GM23338 (cell line): ENCODE measurements around the gene QKI. TPM values are rescaled to one million over a fixed set of nuclear protein-coding genes. Genes with fewer than 3 reads are reported as not detected.

ENCODE experiments used
- ATAC-seq: fragments of 200-7000 bp; cut with Tn5 transposase; 3 replicates; pipeline ENCODE4 v1.9.1; 2020
- DNase-seq: peaks from one replicate; pipeline ENCODE4 v3.0.0-alpha.2; 2015; ENCODE audit warnings: low spot score
- H2AFZ ChIP-seq: fragments of 200-600 bp; sonication (generic); 2 replicates; pipeline ENCODE4 v1.8.0; 2016; ENCODE audit warnings: antibody characterized with exemption, mild to moderate bottlenecking, moderate library complexity
- H3F3A ChIP-seq: fragments of 200-600 bp; sonication (generic); replicated peaks from 2 replicates; pipeline ENCODE4 v1.8.0; 2017; ENCODE audit warnings: antibody characterized with exemption, mixed run types, low read depth
- H3K27ac ChIP-seq: fragments of 200-600 bp; sonication (generic); 2 replicates; pipeline ENCODE4 v1.6.1; 2016; ENCODE audit warnings: low read depth
- H3K27me3 ChIP-seq: fragments of 200-600 bp; sonication (generic); 2 replicates; pipeline ENCODE4 v1.8.0; 2016; ENCODE audit warnings: mild to moderate bottlenecking, mixed run types, moderate library complexity; ENCODE audit not compliant: insufficient read depth
- H3K36me3 ChIP-seq: fragments of 200-600 bp; sonication (generic); 2 replicates; pipeline ENCODE4 v1.8.0; 2016; ENCODE audit warnings: mild to moderate bottlenecking; ENCODE audit not compliant: insufficient read depth
- H3K4me1 ChIP-seq: fragments of 200-600 bp; sonication (generic); 2 replicates; pipeline ENCODE4 v1.8.0; 2016; ENCODE audit warnings: mild to moderate bottlenecking, moderate library complexity; ENCODE audit not compliant: insufficient read depth
- H3K4me2 ChIP-seq: fragments of 200-600 bp; sonication (generic); 2 replicates; pipeline ENCODE4 v1.7.1; 2017; ENCODE audit warnings: mixed run types
- H3K4me3 ChIP-seq: fragments of 200-600 bp; sonication (generic); 2 replicates; pipeline ENCODE4 v1.6.1; 2016; ENCODE audit warnings: mixed run types
- H3K79me2 ChIP-seq: fragments of 200-600 bp; sonication (generic); replicated peaks from 2 replicates; pipeline ENCODE4 v1.8.0; 2017; ENCODE audit warnings: mild to moderate bottlenecking; ENCODE audit not compliant: insufficient read depth
- H3K9me2 ChIP-seq: fragments of 200-600 bp; sonication (generic); 2 replicates; pipeline ENCODE4 v1.8.0; 2017; ENCODE audit not compliant: insufficient read depth
- H4K20me1 ChIP-seq: fragments of 200-600 bp; sonication (generic); replicated peaks from 2 replicates; pipeline ENCODE4 v1.8.0; 2017; ENCODE audit warnings: mild to moderate bottlenecking; ENCODE audit not compliant: insufficient read depth
- H3K27ac Mint-ChIP-seq: 2 replicates; pipeline ENCODE4 v1.8.0; 2020; ENCODE audit warnings: inconsistent platforms, mild to moderate bottlenecking, moderate library complexity, mixed read lengths
- H3K27me3 Mint-ChIP-seq: 3 replicates; pipeline ENCODE4 v1.8.0; 2022; ENCODE audit warnings: low read depth, mild to moderate bottlenecking, moderate library complexity, mixed read lengths, inconsistent platforms; ENCODE audit not compliant: insufficient read depth, poor library complexity
- H3K36me3 Mint-ChIP-seq: 3 replicates; pipeline ENCODE4 v1.8.0; 2021; ENCODE audit warnings: low read depth, mild to moderate bottlenecking, inconsistent platforms, moderate library complexity, mixed read lengths
- H3K4me1 Mint-ChIP-seq: 3 replicates; pipeline ENCODE4 v1.8.0; 2020; ENCODE audit warnings: mild to moderate bottlenecking, inconsistent platforms, mixed read lengths
- H3K4me3 Mint-ChIP-seq: 3 replicates; pipeline ENCODE4 v1.8.0; 2021; ENCODE audit warnings: moderate library complexity, mild to moderate bottlenecking, inconsistent platforms, mixed read lengths
- H3K9me3 Mint-ChIP-seq: 3 replicates; pipeline ENCODE4 v1.8.0; 2020; ENCODE audit warnings: moderate library complexity, mild to moderate bottlenecking, inconsistent platforms, mixed read lengths
- CREB1 ChIP-seq: fragments of 250-450 bp; sonication (Bioruptor Pico); IDR thresholded peaks from 2 replicates; pipeline ENCODE4 v1.5.0; 2020; ENCODE audit warnings: low read depth, mild to moderate bottlenecking, moderate library complexity
- CTCF ChIP-seq, 2 experiments: fragments of 200-600 bp in 1 of 2; sonication (generic) in 1 of 2; conservative IDR thresholded peaks; 2 replicates each; pipeline versions ENCODE4 v1.5.1 to v1.6.1; 2016 to 2017; ENCODE audit warnings: antibody characterized with exemption in 2 of 2, low read depth in 2 of 2, mild to moderate bottlenecking in 2 of 2, moderate library complexity in 1 of 2
- ETS1 ChIP-seq: IDR thresholded peaks from 2 replicates; pipeline ENCODE4 v1.6.1; 2016; ENCODE audit warnings: antibody characterized with exemption
- EZH2 ChIP-seq: fragments of 200-600 bp; sonication (generic); IDR thresholded peaks from one replicate; pipeline ENCODE4 v1.8.0; 2017; ENCODE audit warnings: antibody characterized with exemption, mild to moderate bottlenecking, low read depth; ENCODE audit not compliant: unreplicated experiment
- EZH2phosphoT487 ChIP-seq: fragments of 200-600 bp; sonication (generic); IDR thresholded peaks from one replicate; pipeline ENCODE4 v1.8.1; 2018; ENCODE audit warnings: antibody characterized with exemption; ENCODE audit not compliant: unreplicated experiment
- JUNB ChIP-seq: IDR thresholded peaks from one replicate; pipeline ENCODE4 v1.6.1; 2016; ENCODE audit warnings: antibody characterized with exemption; ENCODE audit not compliant: unreplicated experiment
- NANOG ChIP-seq: IDR thresholded peaks from 2 replicates; pipeline ENCODE4 v1.6.1; 2016; ENCODE audit warnings: antibody characterized with exemption, borderline replicate concordance
- POLR2AphosphoS5 ChIP-seq: IDR thresholded peaks from 2 replicates; pipeline ENCODE4 v1.6.1; 2016; ENCODE audit warnings: antibody characterized with exemption, low read depth
- REST ChIP-seq: IDR thresholded peaks from one replicate; pipeline ENCODE4 v1.6.1; 2018; ENCODE audit warnings: antibody characterized with exemption; ENCODE audit not compliant: unreplicated experiment
- STAT1 ChIP-seq: IDR thresholded peaks from one replicate; pipeline ENCODE4 v1.6.1; 2016; ENCODE audit warnings: antibody characterized with exemption; ENCODE audit not compliant: unreplicated experiment
- ZNF114 ChIP-seq: fragments of 250-450 bp; sonication (Bioruptor Pico); IDR thresholded peaks from 2 replicates; pipeline ENCODE4 v1.5.0; 2020; ENCODE audit warnings: mild to moderate bottlenecking, moderate library complexity
- ZNF331 ChIP-seq: fragments of 250-450 bp; sonication (Bioruptor Pico); IDR thresholded peaks from 2 replicates; pipeline ENCODE4 v1.5.0; 2020; ENCODE audit warnings: low read depth, mild to moderate bottlenecking, moderate library complexity
- ZNF462 ChIP-seq: fragments of 250-450 bp; sonication (Bioruptor Pico); IDR thresholded peaks from 2 replicates; pipeline ENCODE4 v1.5.0; 2020; ENCODE audit warnings: mild to moderate bottlenecking, moderate library complexity
- polyA plus RNA-seq: library from polyadenylated mRNA; unstranded; fragments of >200 nt; fragmentation: Nextera tagmentation; extraction: Ambion mirVana; gene quantifications from 2 replicates; pipeline ENCODE4 v1.2.1, GENCODE V29; 2016
- total RNA-seq: library from RNA; depleted of rRNA; stranded (reverse); fragments of >200 nt; shearing (Covaris generic); gene quantifications from 2 replicates; pipeline ENCODE4 v1.2.3, GENCODE V29; 2014

The QKI gene
- total and polyA plus RNA-seq, 2 experiments from 2014 or later: 60.8 to 159 TPM

GRCh38 chr6:163599684-163600083 lies 185.2 kb downstream of the QKI start:
- no peaks in the 10 kb centered on the region for H4K20me1 ChIP-seq
- H3K27me3 ChIP-seq: no peaks in the 10 kb centered on the region
- H3K4me1 Mint-ChIP-seq: no peaks in the 10 kb centered on the region
- H3K4me3 ChIP-seq: no peak overlapping the region
- no peak overlapping the region for H3K27ac Mint-ChIP-seq
- TF ChIP-seq EZH2 (no peak), CTCF (conservative IDR thresholded peaks at IDR 0.05; ENCODE audit: low read depth in 2 of 2) (no peak), REST (no peak), ZNF114 (CRISPR knock-in tag) (no peak), POLR2AphosphoS5 (no peak), STAT1 (no peak), ZNF331 (CRISPR knock-in tag) (no peak), NANOG (no peak), ETS1 (no peak), CREB1 (CRISPR knock-in tag) (no peak), EZH2phosphoT487 (no peak), ZNF462 (CRISPR knock-in tag) (no peak), JUNB (no peak)
- ATAC-seq (no peak), DNase-seq (no peak)
- no peaks in the 10 kb centered on the region for H3K36me3 Mint-ChIP-seq
- 0 out of 2 replicates have a peak, but pooled peaks cover 7% of the 10 kb centered on the region for H3K9me2 ChIP-seq
- H3F3A ChIP-seq: no peaks in the 10 kb centered on the region
- no peaks in the 10 kb centered on the region for H3K4me1 ChIP-seq
- no peak overlapping the region for H3K4me3 Mint-ChIP-seq
- H3K27ac ChIP-seq: no peak overlapping the region
- no peaks in the 10 kb centered on the region for H3K79me2 ChIP-seq
- H3K4me2 ChIP-seq: no peak overlapping the region
- no peaks in the 10 kb centered on the region for H3K36me3 ChIP-seq
- H2AFZ ChIP-seq: no peak overlapping the region
- no peaks in the 10 kb centered on the region; the same call in 2 of the 3 replicates for H3K9me3 Mint-ChIP-seq
- peaks cover 2% of the 10 kb centered on the region for H3K27me3 Mint-ChIP-seq
